ENCODE data around the gene HCFC1. TPM values are rescaled to one million over a fixed set of nuclear protein-coding genes. Genes with fewer than 3 reads are reported as not detected.

Gene HCFC1
- total and polyA plus RNA-seq, 9 of the 15 experiments (the other 6 are each of a cell fraction or from before 2014, with no cell fraction given), result 2.8 to 133 (median 17.1) TPM

- TF ChIP-seq THAP12 (CRISPR knock-in tag; IDR thresholded peaks at IDR 0.05), result no peak
- no peak for TF ChIP-seq TFE3 (CRISPR knock-in tag; IDR thresholded peaks at IDR 0.05)
- peak; percentile 51 for TF ChIP-seq HDAC2 (IDR thresholded peaks at IDR 0.05)
- TF ChIP-seq PKNOX1 (IDR thresholded peaks at IDR 0.05), result no peak
- TF ChIP-seq ZBTB2 (IDR thresholded peaks at IDR 0.05), result no peak
- TF ChIP-seq SNRNP70 (optimal IDR thresholded peaks at IDR 0.05; ENCODE audit: low read depth, low read length), result no peak
- no peak for TF ChIP-seq ZNF780A (CRISPR knock-in tag; IDR thresholded peaks at IDR 0.05)
- no peak for TF ChIP-seq PRPF4 (IDR thresholded peaks at IDR 0.05; ENCODE audit: insufficient read depth, low read depth, low read length, poor library complexity, severe bottlenecking)
- peak in 1 of 3 experiments; percentile 71; a peak in 2 of 6 replicates for TF ChIP-seq ZBTB11 (CRISPR knock-in tag; IDR thresholded peaks at IDR 0.05)
- no peak for TF ChIP-seq ZNF354B (CRISPR knock-in tag; IDR thresholded peaks at IDR 0.05)
- TF ChIP-seq THRAP3 (IDR thresholded peaks at IDR 0.05; ENCODE audit: borderline replicate concordance), result no peak
- TF ChIP-seq RUNX1 (IDR thresholded peaks at IDR 0.05; ENCODE audit: low read depth), result no peak
- peak; percentile 65 for TF ChIP-seq KLF16 (IDR thresholded peaks at IDR 0.05)
- TF ChIP-seq CREM (IDR thresholded peaks at IDR 0.05; ENCODE audit: low read depth), result peak; percentile 20; the same call in 1 of the 2 replicates
- no peak for TF ChIP-seq SNAPC5 (CRISPR knock-in tag; IDR thresholded peaks at IDR 0.05)
These were observed 70.5 kb downstream of the HCFC1 start (continued) for GRCh38 chrX:153900831-153901752.
